Measurements from ENCODE around the gene BLMH.
"Not testable (repeated sequence)": the region's sequence is repeated elsewhere in the genome, so short reads cannot be mapped to it uniquely, and the experiment has no call there.

The BLMH gene

GRCh38 chr17:30225919-30226553, 65.7 kb downstream of the BLMH start:
- DNase-seq, result peak in 2 of 3 experiments; percentile 4 to 45

GRCh38 chr17:30225112-30225511, 66.6 kb downstream of the BLMH start:
- no peak for DNase-seq

- DNase-seq, result peak in 1 of 3 experiments; percentile 30
Observed at GRCh38 chr17:30224419-30224960, 67.3 kb downstream of the BLMH start.

GRCh38 chr17:30222721-30223175, 69.0 kb downstream of the BLMH start:
- no peak for DNase-seq

GRCh38 chr17:30222251-30222650, 69.5 kb downstream of the BLMH start:
- DNase-seq, result no peak

GRCh38 chr17:30221346-30221745, 70.4 kb downstream of the BLMH start:
- no peak for DNase-seq

GRCh38 chr17:30220414-30220813, 71.3 kb downstream of the BLMH start:
- DNase-seq, result no peak

- no peak for DNase-seq
Observed at GRCh38 chr17:30219833-30220232, 71.9 kb downstream of the BLMH start.

GRCh38 chr17:30219315-30219714, 72.4 kb downstream of the BLMH start:
- no peak for DNase-seq

GRCh38 chr17:30218799-30219198, 72.9 kb downstream of the BLMH start:
- no peak for DNase-seq

GRCh38 chr17:30217746-30218245, 73.9 kb downstream of the BLMH start:
- no peak for DNase-seq

GRCh38 chr17:30217054-30217453, 74.7 kb downstream of the BLMH start:
- DNase-seq, result no peak

- no peak for DNase-seq
Observed at GRCh38 chr17:30212750-30213149, 79.0 kb downstream of the BLMH start.

- no peak for DNase-seq
Observed at GRCh38 chr17:30211371-30211770, 80.4 kb downstream of the BLMH start.

GRCh38 chr17:30210901-30211300, 80.8 kb downstream of the BLMH start:
- DNase-seq, result no peak

- no peak for DNase-seq
Observed at GRCh38 chr17:30210366-30210765, 81.4 kb downstream of the BLMH start.

GRCh38 chr17:30209930-30210329, 81.8 kb downstream of the BLMH start:
- no peak for DNase-seq

GRCh38 chr17:30208214-30208613, 83.5 kb downstream of the BLMH start:
- DNase-seq, result no peak

GRCh38 chr17:30207655-30208054, 84.1 kb downstream of the BLMH start:
- DNase-seq, result no peak

GRCh38 chr17:30203471-30203981, 88.2 kb downstream of the BLMH start:
- no peak for DNase-seq

GRCh38 chr17:30200656-30201055, 91.1 kb downstream of the BLMH start:
- DNase-seq, result not testable (repeated sequence)

- no peak for DNase-seq
Observed at GRCh38 chr17:30200106-30200505, 91.6 kb downstream of the BLMH start.

GRCh38 chr17:30199600-30199999, 92.1 kb downstream of the BLMH start:
- no peak for DNase-seq

Measured in NCI-H1417 (cell line).